Dendritic cell treated with granulocyte-macrophage colony-stimulating factor and Interleukin-4, amounts not matched to agents 40 ng/mL and 50 ng/mL, for 4 days (primary cell): Measurements from ENCODE around the gene EXOC3.
"Not testable (repeated sequence)": the region's sequence is repeated elsewhere in the genome, so short reads cannot be mapped to it uniquely, and the experiment has no call there.

Source experiments
- H3K27ac Mint-ChIP-seq: one replicate; pipeline ENCODE4 v1.8.0; 2022; ENCODE audit warnings: mild to moderate bottlenecking, mixed read lengths
- H3K27me3 Mint-ChIP-seq: one replicate; pipeline ENCODE4 v1.8.0; 2022; ENCODE audit warnings: mild to moderate bottlenecking, mixed read lengths
- H3K36me3 Mint-ChIP-seq: one replicate; pipeline ENCODE4 v1.8.0; 2022; ENCODE audit warnings: low read depth, mixed read lengths
- H3K4me1 Mint-ChIP-seq: one replicate; pipeline ENCODE4 v1.8.0; 2022; ENCODE audit warnings: low read depth, mixed read lengths
- H3K4me3 Mint-ChIP-seq: one replicate; pipeline ENCODE4 v1.8.0; 2022; ENCODE audit warnings: mild to moderate bottlenecking, moderate library complexity, mixed read lengths
- H3K9me3 Mint-ChIP-seq: one replicate; pipeline ENCODE4 v1.8.0; 2022; ENCODE audit warnings: mixed read lengths
- intact Hi-C: fragments of 100-400 bp; cut with micrococcal nuclease; formaldehyde crosslinking; loops from one replicate; pipeline ENCODE4 v1.15.0; 2022

Gene EXOC3

GRCh38 chr5:469752-470483, 26.9 kb downstream of the EXOC3 start:
- peaks cover 16% of the 10 kb centered on the region for H3K27me3 Mint-ChIP-seq
- no peaks in the 10 kb centered on the region for H3K9me3 Mint-ChIP-seq
- H3K27ac Mint-ChIP-seq: no peak overlapping the region
- intact Hi-C loops: loop anchor here (5.0 kb wide), 1 partner anchor 62 kb away; no protein-coding TSS in a partner anchor
- H3K4me3 Mint-ChIP-seq: no peak overlapping the region
- H3K4me1 Mint-ChIP-seq: peaks cover 44% of the 10 kb centered on the region
- peaks cover 54% of the 10 kb centered on the region for H3K36me3 Mint-ChIP-seq

- H3K9me3 Mint-ChIP-seq: no peaks in the 10 kb centered on the region
- H3K4me1 Mint-ChIP-seq: peaks cover 49% of the 10 kb centered on the region
- peaks cover 28% of the 10 kb centered on the region for H3K27me3 Mint-ChIP-seq
- H3K36me3 Mint-ChIP-seq: peaks cover 42% of the 10 kb centered on the region
- no peak overlapping the region for H3K27ac Mint-ChIP-seq
- peak overlapping the region; percentile 6 for H3K4me3 Mint-ChIP-seq
- intact Hi-C loops: loop anchor here (5.0 kb wide), 1 partner anchor 61 kb away; no protein-coding TSS in a partner anchor
These were observed 28.2 kb downstream of the EXOC3 start for GRCh38 chr5:470961-471749.

- H3K4me1 Mint-ChIP-seq: peaks cover 49% of the 10 kb centered on the region
- peaks cover 36% of the 10 kb centered on the region for H3K36me3 Mint-ChIP-seq
- intact Hi-C loops: loop anchor here (5.0 kb wide), 1 partner anchor 61 kb away; no protein-coding TSS in a partner anchor
- H3K9me3 Mint-ChIP-seq: no peaks in the 10 kb centered on the region
- peak overlapping the region; percentile 64 for H3K4me3 Mint-ChIP-seq
- peaks cover 33% of the 10 kb centered on the region for H3K27me3 Mint-ChIP-seq
- H3K27ac Mint-ChIP-seq: peak overlapping the region; percentile 41
These were observed 28.7 kb downstream of the EXOC3 start for GRCh38 chr5:471750-472058.

GRCh38 chr5:472076-472655, 29.2 kb downstream of the EXOC3 start:
- peaks cover 38% of the 10 kb centered on the region for H3K27me3 Mint-ChIP-seq
- H3K36me3 Mint-ChIP-seq: peaks cover 32% of the 10 kb centered on the region
- peak overlapping the region; percentile 64 for H3K4me3 Mint-ChIP-seq
- intact Hi-C loops: loop anchor here (5.0 kb wide), 1 partner anchor 60 kb away; no protein-coding TSS in a partner anchor
- no peaks in the 10 kb centered on the region for H3K9me3 Mint-ChIP-seq
- peaks cover 49% of the 10 kb centered on the region for H3K4me1 Mint-ChIP-seq
- H3K27ac Mint-ChIP-seq: peak overlapping the region; percentile 41

GRCh38 chr5:472656-473550, 29.9 kb downstream of the EXOC3 start:
- Mint-ChIP-seq H3K36me3 (peaks cover 30% of the 10 kb centered on the region), H3K4me3 (peak overlapping the region; percentile 78), H3K27me3 (peaks cover 45% of the 10 kb centered on the region), H3K9me3 (no peaks in the 10 kb centered on the region), H3K4me1 (peaks cover 49% of the 10 kb centered on the region), H3K27ac (peak overlapping the region; percentile 41)
- intact Hi-C loops: loop anchor here (5.0 kb wide), 1 partner anchor 59 kb away; no protein-coding TSS in a partner anchor

GRCh38 chr5:473551-474192, 30.7 kb downstream of the EXOC3 start:
- Mint-ChIP-seq H3K27ac (no peak overlapping the region), H3K36me3 (peaks cover 24% of the 10 kb centered on the region), H3K27me3 (peaks cover 50% of the 10 kb centered on the region), H3K4me3 (peak overlapping the region; percentile 78), H3K4me1 (peaks cover 49% of the 10 kb centered on the region), H3K9me3 (no peaks in the 10 kb centered on the region)
- intact Hi-C loops: loop anchor here (5.0 kb wide), 1 partner anchor 59 kb away; no protein-coding TSS in a partner anchor

GRCh38 chr5:474232-474839, 31.4 kb downstream of the EXOC3 start:
- H3K4me1 Mint-ChIP-seq: peaks cover 46% of the 10 kb centered on the region
- intact Hi-C loops: loop anchor here (5.0 kb wide), 1 partner anchor 58 kb away; no protein-coding TSS in a partner anchor
- not testable (repeated sequence) for H3K27ac Mint-ChIP-seq, H3K9me3 Mint-ChIP-seq
- H3K27me3 Mint-ChIP-seq: peaks cover 52% of the 10 kb centered on the region
- H3K4me3 Mint-ChIP-seq: peak overlapping the region; percentile 69
- peaks cover 17% of the 10 kb centered on the region for H3K36me3 Mint-ChIP-seq

GRCh38 chr5:474840-475661, 32.1 kb downstream of the EXOC3 start:
- intact Hi-C loops: loop anchor here (5.0 kb wide), 1 partner anchor 57 kb away; no protein-coding TSS in a partner anchor
- H3K4me1 Mint-ChIP-seq: peaks cover 38% of the 10 kb centered on the region
- H3K36me3 Mint-ChIP-seq: peaks cover 10% of the 10 kb centered on the region
- no peaks in the 10 kb centered on the region for H3K9me3 Mint-ChIP-seq
- peak overlapping the region; percentile 69 for H3K4me3 Mint-ChIP-seq
- H3K27me3 Mint-ChIP-seq: peaks cover 58% of the 10 kb centered on the region
- H3K27ac Mint-ChIP-seq: no peak overlapping the region

- H3K27ac Mint-ChIP-seq: no peak overlapping the region
- no peak overlapping the region for H3K4me3 Mint-ChIP-seq
- H3K27me3 Mint-ChIP-seq: peaks cover 63% of the 10 kb centered on the region
- peaks cover 35% of the 10 kb centered on the region for H3K4me1 Mint-ChIP-seq
- intact Hi-C loops: no loop called here
- no peaks in the 10 kb centered on the region for H3K9me3 Mint-ChIP-seq
- peaks cover 6% of the 10 kb centered on the region for H3K36me3 Mint-ChIP-seq
These were observed 32.7 kb downstream of the EXOC3 start for GRCh38 chr5:475704-476101.

GRCh38 chr5:476102-476813, 33.3 kb downstream of the EXOC3 start:
- Mint-ChIP-seq H3K4me1 (peaks cover 29% of the 10 kb centered on the region), H3K27me3 (peaks cover 69% of the 10 kb centered on the region), H3K9me3 (no peaks in the 10 kb centered on the region), H3K36me3 (peaks cover under 1% of the 10 kb centered on the region), H3K4me3 (no peak overlapping the region), H3K27ac (no peak overlapping the region)
- intact Hi-C loops: no loop called here

GRCh38 chr5:476814-477175, 33.8 kb downstream of the EXOC3 start:
- no peak overlapping the region for H3K27ac Mint-ChIP-seq
- H3K27me3 Mint-ChIP-seq: peaks cover 73% of the 10 kb centered on the region
- H3K4me3 Mint-ChIP-seq: no peak overlapping the region
- peaks cover 24% of the 10 kb centered on the region for H3K4me1 Mint-ChIP-seq
- H3K36me3 Mint-ChIP-seq: no peaks in the 10 kb centered on the region
- H3K9me3 Mint-ChIP-seq: no peaks in the 10 kb centered on the region
- intact Hi-C loops: no loop called here
